ENCODE measurements around the gene C16orf86. TPM values are rescaled to one million over a fixed set of nuclear protein-coding genes. Genes with fewer than 3 reads are reported as not detected.

The C16orf86 gene
- total and polyA plus RNA-seq, 2 donors (not counting 1 experiment from before 2014, with no cell fraction given), result 0.73 to 9.2 TPM

DNA sequence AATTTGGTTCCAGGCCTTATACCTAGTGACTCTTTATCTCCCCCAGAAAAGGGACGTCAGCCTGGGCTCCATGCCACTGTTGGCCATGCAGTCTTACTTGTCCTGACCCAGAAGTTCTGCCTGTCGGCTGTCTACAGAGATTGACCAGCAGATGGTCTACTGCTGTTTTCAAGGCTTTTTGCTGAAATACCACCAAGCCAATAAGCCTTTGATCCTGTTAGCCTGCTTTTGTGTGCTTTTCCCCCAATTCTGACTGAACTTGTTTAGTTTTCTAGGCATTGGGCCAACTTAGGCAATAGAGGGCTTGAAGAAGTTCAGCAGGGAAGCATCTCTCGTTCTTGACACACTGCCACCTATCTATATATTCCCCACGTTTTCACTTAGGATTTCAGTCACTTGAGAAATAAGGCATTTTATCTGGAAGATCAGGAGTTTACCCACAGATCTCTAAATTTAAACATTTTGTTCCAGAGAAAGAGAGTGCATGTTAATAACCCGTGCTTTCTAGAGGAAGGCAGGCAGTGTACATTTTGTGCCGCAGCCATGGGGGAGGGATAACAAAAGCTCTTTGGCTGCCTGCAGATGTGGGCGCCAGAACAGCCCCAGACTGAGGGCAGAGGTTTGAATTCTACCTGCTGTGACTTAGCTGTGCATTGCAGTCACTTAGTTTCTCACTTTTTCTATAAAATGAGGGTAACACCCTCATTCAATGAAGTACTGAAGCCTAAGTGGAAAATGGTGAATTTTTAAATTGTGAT is 34.0 kb upstream of the C16orf86 start:
- peak in 1 of 2 donors; percentile 82 for DNase-seq (ENCODE audit: low read depth in 2 of 2)
- no peak for TF ChIP-seq EZH2 (IDR thresholded peaks at IDR 0.05; ENCODE audit: low read length, missing control alignments)
- TF ChIP-seq, protein P1, sequence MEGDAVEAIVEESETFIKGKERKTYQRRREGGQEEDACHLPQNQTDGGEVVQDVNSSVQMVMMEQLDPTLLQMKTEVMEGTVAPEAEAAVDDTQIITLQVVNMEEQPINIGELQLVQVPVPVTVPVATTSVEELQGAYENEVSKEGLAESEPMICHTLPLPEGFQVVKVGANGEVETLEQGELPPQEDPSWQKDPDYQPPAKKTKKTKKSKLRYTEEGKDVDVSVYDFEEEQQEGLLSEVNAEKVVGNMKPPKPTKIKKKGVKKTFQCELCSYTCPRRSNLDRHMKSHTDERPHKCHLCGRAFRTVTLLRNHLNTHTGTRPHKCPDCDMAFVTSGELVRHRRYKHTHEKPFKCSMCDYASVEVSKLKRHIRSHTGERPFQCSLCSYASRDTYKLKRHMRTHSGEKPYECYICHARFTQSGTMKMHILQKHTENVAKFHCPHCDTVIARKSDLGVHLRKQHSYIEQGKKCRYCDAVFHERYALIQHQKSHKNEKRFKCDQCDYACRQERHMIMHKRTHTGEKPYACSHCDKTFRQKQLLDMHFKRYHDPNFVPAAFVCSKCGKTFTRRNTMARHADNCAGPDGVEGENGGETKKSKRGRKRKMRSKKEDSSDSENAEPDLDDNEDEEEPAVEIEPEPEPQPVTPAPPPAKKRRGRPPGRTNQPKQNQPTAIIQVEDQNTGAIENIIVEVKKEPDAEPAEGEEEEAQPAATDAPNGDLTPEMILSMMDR (conservative IDR thresholded peaks at IDR 0.05 in 1 of 2, IDR thresholded peaks at IDR 0.05 in 1 of 2; ENCODE audit: low read depth in 1 of 2, low read length in 2 of 2), result no peak

DNA sequence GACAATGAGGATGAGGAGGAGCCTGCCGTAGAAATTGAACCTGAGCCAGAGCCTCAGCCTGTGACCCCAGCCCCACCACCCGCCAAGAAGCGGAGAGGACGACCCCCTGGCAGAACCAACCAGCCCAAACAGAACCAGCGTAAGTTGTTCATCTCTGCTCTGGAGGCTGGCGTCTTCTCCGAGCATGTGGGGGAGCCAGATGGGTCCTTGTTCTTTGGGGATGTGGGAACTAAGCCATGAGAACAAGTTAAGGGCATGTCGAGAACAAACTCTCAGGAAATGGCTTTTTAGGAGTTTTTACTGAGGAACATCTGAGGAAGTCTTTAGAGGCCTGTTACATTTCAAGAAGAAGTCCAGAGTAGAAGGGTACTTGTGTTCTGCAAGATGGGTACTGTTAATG is 29.9 kb upstream of the C16orf86 start:
- Histone ChIP-seq H3K4me1 (ENCODE audit: control insufficient read depth, extremely low read depth, insufficient read depth, low read length) (no peaks in the 10 kb centered on the region), H3K9ac (ENCODE audit: insufficient read depth, low read length) (no peak overlapping the region), H4K20me1 (ENCODE audit: control insufficient read depth, extremely low read depth, insufficient read depth, low read length) (no peaks in the 10 kb centered on the region), H3K79me2 (ENCODE audit: control insufficient read depth, insufficient read depth, low read length) (no peaks in the 10 kb centered on the region), H3K27ac (ENCODE audit: insufficient read depth, low read length) (no peak overlapping the region), H3K9me3 (ENCODE audit: control insufficient read depth, insufficient read depth, low read depth, low read length) (no peaks in the 10 kb centered on the region), H2AFZ (ENCODE audit: low read length) (no peak overlapping the region), H3K4me3 (replicated peaks in 1 of 4; ENCODE audit: control extremely low read depth in 1 of 4, insufficient read depth in 1 of 4, low read depth in 3 of 4, low read length in 4 of 4) (no peak overlapping the region), H3K36me3 (ENCODE audit: control insufficient read depth, insufficient read depth, low read length) (peaks cover under 1% of the 10 kb centered on the region), H3K27me3 (ENCODE audit: control insufficient read depth, insufficient read depth, low read length) (no peaks in the 10 kb centered on the region), H3K4me2 (ENCODE audit: extremely low read depth, insufficient read depth, low read length) (no peak overlapping the region)
- no peak for DNase-seq (ENCODE audit: low read depth in 2 of 2)
- TF ChIP-seq, protein P1 (conservative IDR thresholded peaks at IDR 0.05 in 1 of 2, IDR thresholded peaks at IDR 0.05 in 1 of 2; ENCODE audit: low read depth in 1 of 2, low read length in 2 of 2), result no peak
- TF ChIP-seq EZH2 (IDR thresholded peaks at IDR 0.05; ENCODE audit: low read length, missing control alignments), result no peak

More for the DNA sequence above, 34.0 kb upstream of the C16orf86 start:
- no peaks in the 10 kb centered on the region for H4K20me1 ChIP-seq (ENCODE audit: control insufficient read depth, extremely low read depth, insufficient read depth, low read length)
- H3K27ac ChIP-seq (ENCODE audit: insufficient read depth, low read length), result no peak overlapping the region
- H3K79me2 ChIP-seq (ENCODE audit: control insufficient read depth, insufficient read depth, low read length), result no peaks in the 10 kb centered on the region
- no peak overlapping the region for H3K9ac ChIP-seq (ENCODE audit: insufficient read depth, low read length)
- no peaks in the 10 kb centered on the region for H3K27me3 ChIP-seq (ENCODE audit: control insufficient read depth, insufficient read depth, low read length)
- no peaks in the 10 kb centered on the region for H3K4me1 ChIP-seq (ENCODE audit: control insufficient read depth, extremely low read depth, insufficient read depth, low read length)
- H3K36me3 ChIP-seq (ENCODE audit: control insufficient read depth, insufficient read depth, low read length), result peaks cover 9% of the 10 kb centered on the region
- no peak overlapping the region for H2AFZ ChIP-seq (ENCODE audit: low read length)
- H3K9me3 ChIP-seq (ENCODE audit: control insufficient read depth, insufficient read depth, low read depth, low read length), result no peaks in the 10 kb centered on the region
- no peak overlapping the region for H3K4me3 ChIP-seq (replicated peaks in 1 of 4; ENCODE audit: control extremely low read depth in 1 of 4, insufficient read depth in 1 of 4, low read depth in 3 of 4, low read length in 4 of 4)
- H3K4me2 ChIP-seq (ENCODE audit: extremely low read depth, insufficient read depth, low read length), result no peak overlapping the region

DNA sequence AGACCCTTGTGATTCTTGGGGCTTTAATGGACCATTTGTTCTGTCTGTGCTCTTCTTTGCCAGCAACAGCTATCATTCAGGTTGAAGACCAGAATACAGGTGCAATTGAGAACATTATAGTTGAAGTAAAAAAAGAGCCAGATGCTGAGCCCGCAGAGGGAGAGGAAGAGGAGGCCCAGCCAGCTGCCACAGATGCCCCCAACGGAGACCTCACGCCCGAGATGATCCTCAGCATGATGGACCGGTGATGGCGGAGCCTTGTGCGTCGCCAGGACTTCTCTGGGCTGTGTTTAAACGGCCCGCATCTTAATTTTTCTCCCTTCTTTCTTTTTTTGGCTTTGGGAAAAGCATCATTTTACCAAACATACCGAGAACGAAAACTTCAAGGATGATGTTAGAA is 29.0 kb upstream of the C16orf86 start:
- H2AFZ ChIP-seq (ENCODE audit: low read length), result no peak overlapping the region
- H3K27ac ChIP-seq (ENCODE audit: insufficient read depth, low read length), result no peak overlapping the region
- no peak overlapping the region for H3K4me2 ChIP-seq (ENCODE audit: extremely low read depth, insufficient read depth, low read length)
- H3K36me3 ChIP-seq (ENCODE audit: control insufficient read depth, insufficient read depth, low read length), result no peaks in the 10 kb centered on the region
- no peaks in the 10 kb centered on the region for H3K27me3 ChIP-seq (ENCODE audit: control insufficient read depth, insufficient read depth, low read length)
- no peak overlapping the region for H3K9ac ChIP-seq (ENCODE audit: insufficient read depth, low read length)
- no peaks in the 10 kb centered on the region for H3K79me2 ChIP-seq (ENCODE audit: control insufficient read depth, insufficient read depth, low read length)
- TF ChIP-seq EZH2 (IDR thresholded peaks at IDR 0.05; ENCODE audit: low read length, missing control alignments), result no peak
- TF ChIP-seq, protein P1 (conservative IDR thresholded peaks at IDR 0.05 in 1 of 2, IDR thresholded peaks at IDR 0.05 in 1 of 2; ENCODE audit: low read depth in 1 of 2, low read length in 2 of 2), result no peak
- no peaks in the 10 kb centered on the region for H4K20me1 ChIP-seq (ENCODE audit: control insufficient read depth, extremely low read depth, insufficient read depth, low read length)
- H3K4me1 ChIP-seq (ENCODE audit: control insufficient read depth, extremely low read depth, insufficient read depth, low read length), result no peaks in the 10 kb centered on the region
- no peaks in the 10 kb centered on the region for H3K9me3 ChIP-seq (ENCODE audit: control insufficient read depth, insufficient read depth, low read depth, low read length)
- no peak overlapping the region for H3K4me3 ChIP-seq (replicated peaks in 1 of 4; ENCODE audit: control extremely low read depth in 1 of 4, insufficient read depth in 1 of 4, low read depth in 3 of 4, low read length in 4 of 4)
- no peak for DNase-seq (ENCODE audit: low read depth in 2 of 2)

Measured in fibroblast of lung (primary cell).